Measurements from ENCODE around the gene VRK1. TPM values are rescaled to one million over a fixed set of nuclear protein-coding genes. Genes with fewer than 3 reads are reported as not detected.

VRK1 gene
- total and polyA plus RNA-seq, 2 of the 4 experiments (the other 2 are of a cell fraction), result 14.2 to 19.9 TPM

GRCh38 chr14:96806836-96807235, 9.7 kb downstream of the VRK1 start:
- Histone ChIP-seq H3K9me3 (ENCODE audit: control insufficient read depth, insufficient read depth, low read length) (no peaks in the 10 kb centered on the region), H4K20me1 (ENCODE audit: insufficient read depth, low read length) (no peaks in the 10 kb centered on the region), H2BK5ac (ENCODE audit: low read depth, low read length, poor library complexity, severe bottlenecking) (no peak overlapping the region), H4K91ac (ENCODE audit: insufficient read depth, low read depth, low read length) (no peak overlapping the region), H3K14ac (replicated peaks; ENCODE audit: low read depth, low read length) (no peak overlapping the region), H3K9ac (ENCODE audit: low read depth, low read length) (no peak overlapping the region), H4K5ac (ENCODE audit: low read depth, low read length) (no peak overlapping the region), H3K27ac (ENCODE audit: insufficient read depth, low read length) (no peak overlapping the region), H2AFZ (replicated peaks; ENCODE audit: low read length, poor library complexity) (no peak overlapping the region), H2BK120ac (ENCODE audit: low read depth, low read length) (no peak overlapping the region), H3K79me1 (ENCODE audit: low read depth in 1 of 2, low read length in 2 of 2) (peaks cover 27 to 45% of the 10 kb centered on the region in 2 experiments), H3K23ac (ENCODE audit: low read depth, low read length) (no peak overlapping the region), H3K4ac (ENCODE audit: low read depth, low read length) (no peak overlapping the region), H3K4me1 (ENCODE audit: control insufficient read depth, insufficient read depth, low read length) (peaks cover 3% of the 10 kb centered on the region; the same call in 1 of the 2 replicates), H3K18ac (ENCODE audit: low read depth, low read length) (no peak overlapping the region), H2BK15ac (ENCODE audit: low read depth, low read length) (no peak overlapping the region), H3K56ac (ENCODE audit: extremely low read depth, insufficient read depth, low read length) (no peak overlapping the region), H4K8ac (ENCODE audit: low read depth in 2 of 2, low read length in 2 of 2) (no peak overlapping the region), H3K27me3 (ENCODE audit: control insufficient read depth, insufficient read depth, low read length) (no peaks in the 10 kb centered on the region), H3K4me2 (ENCODE audit: low read depth, low read length) (no peak overlapping the region), H3K36me3 (ENCODE audit: control insufficient read depth, insufficient read depth, low read length) (no peaks in the 10 kb centered on the region), H2AK9ac (replicated peaks; ENCODE audit: low read depth, low read length, poor library complexity) (no peak overlapping the region), H2BK20ac (ENCODE audit: low read depth, low read length) (no peak overlapping the region), H3K9me1 (ENCODE audit: insufficient read depth, low read length) (no peaks in the 10 kb centered on the region), H2AK5ac (ENCODE audit: low read depth, low read length) (no peak overlapping the region), H3K4me3 (ENCODE audit: insufficient read depth, low read depth, low read length) (no peak overlapping the region)
- in situ Hi-C loops (cut with MboI; ENCODE audit: low sequenced_read_pairs) (no loop called here), intact Hi-C loops (cut with micrococcal nuclease) (no loop called here), dilution Hi-C loops (cut with HindIII; ENCODE audit: low sequenced_read_pairs, unreplicated experiment) (no loop called here)
- ChIA-PET CTCF (interaction anchor here (1.0 kb wide), 1 partner anchor 45 kb away, joined by 4 read pairs; no protein-coding TSS in a partner anchor), POLR2A (ENCODE audit: unreplicated experiment) (no interaction called here)
- ATAC-seq (ENCODE audit: low read depth) (no peak), DNase-seq (no peak)
- WGBS, 2 experiments (ENCODE audit: extremely low coverage in 2 of 2, insufficient read length in 1 of 2), result 90 to 100% methylated on average over 1 to 2 of the region's 3 CpGs
- TF ChIP-seq SMC3 (IDR thresholded peaks at IDR 0.05; ENCODE audit: low read depth, low read length) (no peak), CEBPB (IDR thresholded peaks at IDR 0.05; ENCODE audit: low read depth, low read length) (0 out of 2 replicates have a peak, but pooled peaks have one; percentile 21), MAZ (IDR thresholded peaks at IDR 0.05; ENCODE audit: borderline replicate concordance, low read depth, low read length) (no peak), CHD1 (IDR thresholded peaks at IDR 0.05; ENCODE audit: low read depth, low read length) (no peak), RAD21 (IDR thresholded peaks at IDR 0.05; ENCODE audit: low read length) (no peak), RCOR1 (IDR thresholded peaks at IDR 0.05; ENCODE audit: insufficient replicate concordance, low read length) (no peak), BHLHE40 (IDR thresholded peaks at IDR 0.05; ENCODE audit: low read depth, low read length) (no peak), MAFK (IDR thresholded peaks at IDR 0.05; ENCODE audit: low read depth, low read length) (no peak)
- BruUV-seq (replicated peaks), result no TSS peak
